Measurements from ENCODE around the gene INPP5B.

DNA sequence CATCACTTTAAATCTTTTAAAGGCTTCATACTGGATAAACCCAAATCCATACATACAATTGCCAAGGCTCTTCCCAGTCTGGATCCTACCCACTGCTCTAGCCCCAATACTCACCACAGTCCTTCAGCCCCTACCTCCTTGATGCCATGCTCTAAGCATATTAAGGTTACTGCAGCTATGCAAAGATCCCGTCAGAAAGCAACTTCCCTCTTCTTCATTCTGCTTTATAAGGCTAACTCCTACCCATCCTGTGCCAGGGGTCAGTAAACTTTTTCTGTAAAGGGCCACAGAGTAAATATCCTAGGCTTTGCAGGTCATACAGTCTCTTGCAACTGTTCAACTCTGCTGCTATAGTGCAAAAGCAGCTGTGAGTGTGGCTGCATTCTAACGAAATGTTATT, 53.2 kb downstream of the INPP5B start:
- no peak for TF ChIP-seq POLR2A (IDR thresholded peaks at IDR 0.05)
- TF ChIP-seq, protein P1, sequence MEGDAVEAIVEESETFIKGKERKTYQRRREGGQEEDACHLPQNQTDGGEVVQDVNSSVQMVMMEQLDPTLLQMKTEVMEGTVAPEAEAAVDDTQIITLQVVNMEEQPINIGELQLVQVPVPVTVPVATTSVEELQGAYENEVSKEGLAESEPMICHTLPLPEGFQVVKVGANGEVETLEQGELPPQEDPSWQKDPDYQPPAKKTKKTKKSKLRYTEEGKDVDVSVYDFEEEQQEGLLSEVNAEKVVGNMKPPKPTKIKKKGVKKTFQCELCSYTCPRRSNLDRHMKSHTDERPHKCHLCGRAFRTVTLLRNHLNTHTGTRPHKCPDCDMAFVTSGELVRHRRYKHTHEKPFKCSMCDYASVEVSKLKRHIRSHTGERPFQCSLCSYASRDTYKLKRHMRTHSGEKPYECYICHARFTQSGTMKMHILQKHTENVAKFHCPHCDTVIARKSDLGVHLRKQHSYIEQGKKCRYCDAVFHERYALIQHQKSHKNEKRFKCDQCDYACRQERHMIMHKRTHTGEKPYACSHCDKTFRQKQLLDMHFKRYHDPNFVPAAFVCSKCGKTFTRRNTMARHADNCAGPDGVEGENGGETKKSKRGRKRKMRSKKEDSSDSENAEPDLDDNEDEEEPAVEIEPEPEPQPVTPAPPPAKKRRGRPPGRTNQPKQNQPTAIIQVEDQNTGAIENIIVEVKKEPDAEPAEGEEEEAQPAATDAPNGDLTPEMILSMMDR (IDR thresholded peaks at IDR 0.05): no peak
- no peak for TF ChIP-seq POLR2AphosphoS5 (IDR thresholded peaks at IDR 0.05)

Data from upper lobe of left lung (tissue), 4 donors.